Measurements from ENCODE around the gene CA10. TPM values are rescaled to one million over a fixed set of nuclear protein-coding genes. Genes with fewer than 3 reads are reported as not detected.

Gene CA10
- total RNA-seq, 2 donors from 2014 or later, result 0.91 TPM; not detected in 1

GRCh38 chr17:51852603-51853002 lies 305.9 kb downstream of the CA10 start:
- H3K27ac ChIP-seq, result no peak overlapping the region
- H3K27me3 ChIP-seq (replicated peaks; ENCODE audit: insufficient read depth), result no peaks in the 10 kb centered on the region
- no peak overlapping the region for H3K4me3 ChIP-seq
- H3K9me3 ChIP-seq, result no peaks in the 10 kb centered on the region
- intact Hi-C loops (cut with DNase I), result no loop called here
- H3K4me1 ChIP-seq (replicated peaks), result no peaks in the 10 kb centered on the region
- TF ChIP-seq POLR2A (IDR thresholded peaks at IDR 0.05), result no peak
- no peak for TF ChIP-seq CTCF (IDR thresholded peaks at IDR 0.05)
- no peak for TF ChIP-seq POLR2AphosphoS5 (IDR thresholded peaks at IDR 0.05)
- no peaks in the 10 kb centered on the region for H3K36me3 ChIP-seq
- no peak for DNase-seq (ENCODE audit: low spot score)

- DNase-seq (ENCODE audit: low spot score), result no peak
Measured at GRCh38 chr17:51850201-51850600, 308.3 kb downstream of the CA10 start.

DNA sequence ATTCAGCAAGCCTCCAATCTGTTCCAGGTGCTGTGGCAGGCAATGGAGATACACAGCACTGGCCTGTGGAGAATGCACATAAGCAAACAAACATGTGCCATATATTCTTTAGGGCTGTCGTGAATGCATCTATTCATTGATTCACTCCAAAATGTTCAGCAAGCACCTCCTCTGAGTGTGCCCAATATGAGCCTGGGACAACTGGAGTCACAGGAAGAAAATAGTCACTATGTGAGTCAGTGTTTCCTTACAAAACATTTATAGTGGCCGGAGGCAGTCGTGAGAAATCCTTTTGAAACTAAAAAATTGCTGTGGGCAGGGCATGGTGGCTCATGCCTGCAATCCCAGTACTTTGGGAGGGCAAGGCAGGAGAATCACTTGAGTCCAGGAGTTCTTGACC lies 310.1 kb downstream of the CA10 start:
- 72% methylated on average over 3 of the region's 3 CpGs for WGBS
- Histone ChIP-seq H3K9me3 (no peaks in the 10 kb centered on the region), H3K27ac (no peak overlapping the region), H3K4me3 (no peak overlapping the region), H3K36me3 (no peaks in the 10 kb centered on the region), H3K4me1 (replicated peaks) (no peaks in the 10 kb centered on the region), H3K27me3 (replicated peaks; ENCODE audit: insufficient read depth) (no peaks in the 10 kb centered on the region)
- no peak for DNase-seq (ENCODE audit: low spot score)
- TF ChIP-seq POLR2A (IDR thresholded peaks at IDR 0.05), result no peak
- no peak for TF ChIP-seq POLR2AphosphoS5 (IDR thresholded peaks at IDR 0.05)
- TF ChIP-seq CTCF (IDR thresholded peaks at IDR 0.05), result no peak
- intact Hi-C loops (cut with DNase I), result no loop called here

More at GRCh38 chr17:51850201-51850600, 308.3 kb downstream of the CA10 start:
- no peak overlapping the region for H3K27ac ChIP-seq
- H3K36me3 ChIP-seq, result no peaks in the 10 kb centered on the region
- intact Hi-C loops (cut with DNase I), result no loop called here
- no peak overlapping the region for H3K4me3 ChIP-seq
- H3K9me3 ChIP-seq, result no peaks in the 10 kb centered on the region
- no peaks in the 10 kb centered on the region for H3K4me1 ChIP-seq (replicated peaks)
- TF ChIP-seq POLR2A (IDR thresholded peaks at IDR 0.05) (no peak), POLR2AphosphoS5 (IDR thresholded peaks at IDR 0.05) (no peak), CTCF (IDR thresholded peaks at IDR 0.05) (no peak)
- H3K27me3 ChIP-seq (replicated peaks; ENCODE audit: insufficient read depth), result no peaks in the 10 kb centered on the region
- WGBS, result 59% methylated on average over 3 of the region's 3 CpGs

DNA sequence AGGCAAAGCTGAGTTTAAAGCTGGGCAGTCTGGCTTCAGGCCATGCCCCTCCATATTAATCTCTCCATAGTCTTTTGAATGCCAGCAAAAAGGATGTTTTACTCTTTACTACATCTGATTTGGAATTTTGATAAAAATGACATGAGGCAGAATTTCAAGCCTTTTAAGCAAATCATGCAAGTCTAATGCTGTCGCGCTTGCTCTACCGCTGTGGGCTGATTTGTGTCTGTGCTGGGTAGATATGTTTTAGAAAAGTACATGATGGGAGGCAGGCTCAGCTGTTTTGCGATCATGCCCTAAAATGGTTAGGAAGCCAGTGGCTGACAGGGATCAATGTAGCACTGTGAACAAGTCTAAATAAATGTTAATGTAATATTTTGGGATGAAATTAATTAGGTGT lies 311.9 kb downstream of the CA10 start:
- H3K27ac ChIP-seq, result no peak overlapping the region
- H3K4me1 ChIP-seq (replicated peaks), result no peaks in the 10 kb centered on the region
- H3K4me3 ChIP-seq, result no peak overlapping the region
- H3K9me3 ChIP-seq, result no peaks in the 10 kb centered on the region
- no peaks in the 10 kb centered on the region for H3K36me3 ChIP-seq
- DNase-seq (ENCODE audit: low spot score), result no peak
- intact Hi-C loops (cut with DNase I), result no loop called here
- 63% methylated on average over 4 of the region's 4 CpGs for WGBS
- TF ChIP-seq CTCF (IDR thresholded peaks at IDR 0.05), result no peak
- TF ChIP-seq POLR2AphosphoS5 (IDR thresholded peaks at IDR 0.05), result no peak
- no peak for TF ChIP-seq POLR2A (IDR thresholded peaks at IDR 0.05)
- H3K27me3 ChIP-seq (replicated peaks; ENCODE audit: insufficient read depth), result no peaks in the 10 kb centered on the region

GRCh38 chr17:51845776-51846175 lies 312.7 kb downstream of the CA10 start:
- Histone ChIP-seq H3K9me3 (no peaks in the 10 kb centered on the region), H3K27ac (no peak overlapping the region), H3K36me3 (no peaks in the 10 kb centered on the region), H3K27me3 (replicated peaks; ENCODE audit: insufficient read depth) (no peaks in the 10 kb centered on the region), H3K4me1 (replicated peaks) (no peaks in the 10 kb centered on the region), H3K4me3 (no peak overlapping the region)
- TF ChIP-seq POLR2AphosphoS5 (IDR thresholded peaks at IDR 0.05) (no peak), CTCF (IDR thresholded peaks at IDR 0.05) (no peak), POLR2A (IDR thresholded peaks at IDR 0.05) (no peak)
- WGBS, result 44% methylated on average over 3 of the region's 3 CpGs
- intact Hi-C loops (cut with DNase I), result no loop called here
- DNase-seq (ENCODE audit: low spot score), result no peak
